ENCODE data around the gene CSNK1G1.

The CSNK1G1 gene

GRCh38 chr15:64187396-64188191, 168.4 kb downstream of the CSNK1G1 start:
- H3K4ac ChIP-seq (ENCODE audit: low read length) = no peak overlapping the region
- H2BK12ac ChIP-seq (ENCODE audit: low read length) = no peak overlapping the region
- H3K27me3 ChIP-seq (ENCODE audit: control insufficient read depth in 3 of 3, insufficient read depth in 3 of 3, low read depth in 1 of 3, low read length in 3 of 3) = no peaks in the 10 kb centered on the region
- no peak overlapping the region for H3K4me2 ChIP-seq (ENCODE audit: insufficient read depth, low read length, poor library complexity, severe bottlenecking)
- H3K9ac ChIP-seq (ENCODE audit: low read depth, low read length, poor library complexity) = no peak overlapping the region
- H3K9me3 ChIP-seq (replicated peaks in 1 of 2; ENCODE audit: control insufficient read depth in 2 of 2, insufficient read depth in 1 of 2, low read depth in 1 of 2, low read length in 2 of 2) = no peaks in the 10 kb centered on the region
- H2AFZ ChIP-seq (ENCODE audit: low read length) = no peak overlapping the region
- no peak overlapping the region for H3K18ac ChIP-seq (ENCODE audit: low read length)
- H3K23ac ChIP-seq (ENCODE audit: low read depth, low read length, poor library complexity) = no peak overlapping the region
- H3K36me3 ChIP-seq (replicated peaks in 1 of 2; ENCODE audit: control insufficient read depth in 2 of 2, insufficient read depth in 2 of 2, low read length in 2 of 2) = peaks cover 6 to 45% of the 10 kb centered on the region in 2 donors
- H2BK120ac ChIP-seq (ENCODE audit: low read depth, low read length) = no peak overlapping the region
- H3K4me1 ChIP-seq (ENCODE audit: control insufficient read depth in 2 of 2, insufficient read depth in 1 of 2, low read depth in 1 of 2, low read length in 2 of 2) = peaks cover 0 to 7% of the 10 kb centered on the region in 2 donors
- H4K91ac ChIP-seq (ENCODE audit: low read depth, low read length, poor library complexity) = no peak overlapping the region
- no peak for DNase-seq (ENCODE audit: low spot score)
- no peak overlapping the region for H3K27ac ChIP-seq (replicated peaks; ENCODE audit: low read length)
- no peak overlapping the region for H3K14ac ChIP-seq (ENCODE audit: low read length)
- no peak overlapping the region for H3K4me3 ChIP-seq (ENCODE audit: low read length in 2 of 2)
- no CpG with 5 or more reads among the region's 2 CpGs for WGBS, 2 donors (ENCODE audit: extremely low coverage in 2 of 2, insufficient read length in 2 of 2, insufficient replicate concordance in 1 of 2)
- no peak overlapping the region for H2AK5ac ChIP-seq (ENCODE audit: low read depth, low read length)
- no peak overlapping the region for H4K8ac ChIP-seq (ENCODE audit: low read depth, low read length)
- no peak overlapping the region for H2BK15ac ChIP-seq (ENCODE audit: low read length)
- H2BK5ac ChIP-seq (ENCODE audit: low read length) = no peak overlapping the region
- peaks cover 2% of the 10 kb centered on the region for H3K79me1 ChIP-seq (ENCODE audit: low read depth, low read length)

- H3K9me3 ChIP-seq (replicated peaks in 1 of 2; ENCODE audit: control insufficient read depth in 2 of 2, insufficient read depth in 1 of 2, low read depth in 1 of 2, low read length in 2 of 2) = no peaks in the 10 kb centered on the region
- peaks cover 6 to 38% of the 10 kb centered on the region in 2 donors for H3K36me3 ChIP-seq (replicated peaks in 1 of 2; ENCODE audit: control insufficient read depth in 2 of 2, insufficient read depth in 2 of 2, low read length in 2 of 2)
- H2AK5ac ChIP-seq (ENCODE audit: low read depth, low read length) = no peak overlapping the region
- no peak for DNase-seq (ENCODE audit: low spot score)
- no peak overlapping the region for H3K18ac ChIP-seq (ENCODE audit: low read length)
- H2AFZ ChIP-seq (ENCODE audit: low read length) = no peak overlapping the region
- peaks cover 0 to 8% of the 10 kb centered on the region in 2 donors for H3K4me1 ChIP-seq (ENCODE audit: control insufficient read depth in 2 of 2, insufficient read depth in 1 of 2, low read depth in 1 of 2, low read length in 2 of 2)
- H3K4me2 ChIP-seq (ENCODE audit: insufficient read depth, low read length, poor library complexity, severe bottlenecking) = no peak overlapping the region
- no peak overlapping the region for H4K91ac ChIP-seq (ENCODE audit: low read depth, low read length, poor library complexity)
- no peak overlapping the region for H2BK15ac ChIP-seq (ENCODE audit: low read length)
- H3K27ac ChIP-seq (replicated peaks; ENCODE audit: low read length) = no peak overlapping the region
- no CpG with 5 or more reads among the region's 9 CpGs for WGBS, 2 donors (ENCODE audit: extremely low coverage in 2 of 2, insufficient read length in 2 of 2, insufficient replicate concordance in 1 of 2)
- no peak overlapping the region for H2BK5ac ChIP-seq (ENCODE audit: low read length)
- no peak overlapping the region for H2BK120ac ChIP-seq (ENCODE audit: low read depth, low read length)
- H3K9ac ChIP-seq (ENCODE audit: low read depth, low read length, poor library complexity) = no peak overlapping the region
- H3K23ac ChIP-seq (ENCODE audit: low read depth, low read length, poor library complexity) = no peak overlapping the region
- no peak overlapping the region for H2BK12ac ChIP-seq (ENCODE audit: low read length)
- H3K4ac ChIP-seq (ENCODE audit: low read length) = no peak overlapping the region
- H3K27me3 ChIP-seq (ENCODE audit: control insufficient read depth in 3 of 3, insufficient read depth in 3 of 3, low read depth in 1 of 3, low read length in 3 of 3) = no peaks in the 10 kb centered on the region
- no peak overlapping the region for H4K8ac ChIP-seq (ENCODE audit: low read depth, low read length)
- H3K79me1 ChIP-seq (ENCODE audit: low read depth, low read length) = peaks cover 2% of the 10 kb centered on the region
- H3K14ac ChIP-seq (ENCODE audit: low read length) = no peak overlapping the region
- no peak overlapping the region for H3K4me3 ChIP-seq (ENCODE audit: low read length in 2 of 2)
Observed at GRCh38 chr15:64185146-64185911, 170.6 kb downstream of the CSNK1G1 start.

GRCh38 chr15:64182859-64183370, 173.1 kb downstream of the CSNK1G1 start:
- no peak overlapping the region for H2BK5ac ChIP-seq (ENCODE audit: low read length)
- no peak overlapping the region for H2AK5ac ChIP-seq (ENCODE audit: low read depth, low read length)
- WGBS, 2 donors (ENCODE audit: extremely low coverage in 2 of 2, insufficient read length in 2 of 2, insufficient replicate concordance in 1 of 2) = no CpG with 5 or more reads among the region's 4 CpGs
- H3K9ac ChIP-seq (ENCODE audit: low read depth, low read length, poor library complexity) = no peak overlapping the region
- H4K91ac ChIP-seq (ENCODE audit: low read depth, low read length, poor library complexity) = no peak overlapping the region
- no peak overlapping the region for H2BK15ac ChIP-seq (ENCODE audit: low read length)
- no peak overlapping the region for H4K8ac ChIP-seq (ENCODE audit: low read depth, low read length)
- H3K27ac ChIP-seq (replicated peaks; ENCODE audit: low read length) = no peak overlapping the region
- H3K18ac ChIP-seq (ENCODE audit: low read length) = no peak overlapping the region
- H3K23ac ChIP-seq (ENCODE audit: low read depth, low read length, poor library complexity) = no peak overlapping the region
- peaks cover 5 to 44% of the 10 kb centered on the region in 2 donors for H3K36me3 ChIP-seq (replicated peaks in 1 of 2; ENCODE audit: control insufficient read depth in 2 of 2, insufficient read depth in 2 of 2, low read length in 2 of 2)
- DNase-seq (ENCODE audit: low spot score) = no peak
- no peak overlapping the region for H3K4me2 ChIP-seq (ENCODE audit: insufficient read depth, low read length, poor library complexity, severe bottlenecking)
- H3K9me3 ChIP-seq (replicated peaks in 1 of 2; ENCODE audit: control insufficient read depth in 2 of 2, insufficient read depth in 1 of 2, low read depth in 1 of 2, low read length in 2 of 2) = no peaks in the 10 kb centered on the region
- H3K27me3 ChIP-seq (ENCODE audit: control insufficient read depth in 3 of 3, insufficient read depth in 3 of 3, low read depth in 1 of 3, low read length in 3 of 3) = no peaks in the 10 kb centered on the region
- H3K14ac ChIP-seq (ENCODE audit: low read length) = no peak overlapping the region
- H2BK120ac ChIP-seq (ENCODE audit: low read depth, low read length) = no peak overlapping the region
- no peak overlapping the region for H2AFZ ChIP-seq (ENCODE audit: low read length)
- no peak overlapping the region for H2BK12ac ChIP-seq (ENCODE audit: low read length)
- no peaks in the 10 kb centered on the region for H3K79me1 ChIP-seq (ENCODE audit: low read depth, low read length)
- H3K4ac ChIP-seq (ENCODE audit: low read length) = no peak overlapping the region
- peaks cover 1 to 19% of the 10 kb centered on the region in 2 donors for H3K4me1 ChIP-seq (ENCODE audit: control insufficient read depth in 2 of 2, insufficient read depth in 1 of 2, low read depth in 1 of 2, low read length in 2 of 2)
- no peak overlapping the region for H3K4me3 ChIP-seq (ENCODE audit: low read length in 2 of 2)

GRCh38 chr15:64180235-64180824, 175.6 kb downstream of the CSNK1G1 start:
- no peaks in the 10 kb centered on the region for H3K79me1 ChIP-seq (ENCODE audit: low read depth, low read length)
- H2AK5ac ChIP-seq (ENCODE audit: low read depth, low read length) = no peak overlapping the region
- no CpG with 5 or more reads among the region's 8 CpGs for WGBS, 2 donors (ENCODE audit: extremely low coverage in 2 of 2, insufficient read length in 2 of 2, insufficient replicate concordance in 1 of 2)
- no peak overlapping the region for H3K4ac ChIP-seq (ENCODE audit: low read length)
- H2BK120ac ChIP-seq (ENCODE audit: low read depth, low read length) = no peak overlapping the region
- H4K8ac ChIP-seq (ENCODE audit: low read depth, low read length) = no peak overlapping the region
- H3K4me3 ChIP-seq (ENCODE audit: low read length in 2 of 2) = no peak overlapping the region
- no peak overlapping the region for H3K4me2 ChIP-seq (ENCODE audit: insufficient read depth, low read length, poor library complexity, severe bottlenecking)
- H3K27ac ChIP-seq (replicated peaks; ENCODE audit: low read length) = no peak overlapping the region
- H2BK5ac ChIP-seq (ENCODE audit: low read length) = no peak overlapping the region
- H3K23ac ChIP-seq (ENCODE audit: low read depth, low read length, poor library complexity) = no peak overlapping the region
- H3K9me3 ChIP-seq (replicated peaks in 1 of 2; ENCODE audit: control insufficient read depth in 2 of 2, insufficient read depth in 1 of 2, low read depth in 1 of 2, low read length in 2 of 2) = no peaks in the 10 kb centered on the region
- no peak overlapping the region for H3K18ac ChIP-seq (ENCODE audit: low read length)
- H3K27me3 ChIP-seq (ENCODE audit: control insufficient read depth in 3 of 3, insufficient read depth in 3 of 3, low read depth in 1 of 3, low read length in 3 of 3) = no peaks in the 10 kb centered on the region
- H3K14ac ChIP-seq (ENCODE audit: low read length) = no peak overlapping the region
- H2AFZ ChIP-seq (ENCODE audit: low read length) = peak overlapping the region; percentile 36
- no peak overlapping the region for H2BK15ac ChIP-seq (ENCODE audit: low read length)
- H4K91ac ChIP-seq (ENCODE audit: low read depth, low read length, poor library complexity) = no peak overlapping the region
- H3K9ac ChIP-seq (ENCODE audit: low read depth, low read length, poor library complexity) = no peak overlapping the region
- peaks cover 3 to 55% of the 10 kb centered on the region in 2 donors for H3K36me3 ChIP-seq (replicated peaks in 1 of 2; ENCODE audit: control insufficient read depth in 2 of 2, insufficient read depth in 2 of 2, low read length in 2 of 2)
- no peak for DNase-seq (ENCODE audit: low spot score)
- H2BK12ac ChIP-seq (ENCODE audit: low read length) = no peak overlapping the region
- H3K4me1 ChIP-seq (ENCODE audit: control insufficient read depth in 2 of 2, insufficient read depth in 1 of 2, low read depth in 1 of 2, low read length in 2 of 2) = peaks cover 1 to 19% of the 10 kb centered on the region in 2 donors

All from neuronal stem cell (in vitro differentiated cells).